VCaP (cell line): Measurements from ENCODE around the gene KRT8.

Experiments used
- H3K27ac ChIP-seq: fragments of 450-650 bp; 2 replicates; pipeline ENCODE4 v1.5.1; 2017
- TF ChIP-seq, protein P1 (sequence below): fragments of 450-650 bp; conservative IDR thresholded peaks from 2 replicates; pipeline ENCODE4 v1.5.1; 2017; ENCODE audit warnings: mild to moderate bottlenecking, moderate library complexity

Gene KRT8

DNA sequence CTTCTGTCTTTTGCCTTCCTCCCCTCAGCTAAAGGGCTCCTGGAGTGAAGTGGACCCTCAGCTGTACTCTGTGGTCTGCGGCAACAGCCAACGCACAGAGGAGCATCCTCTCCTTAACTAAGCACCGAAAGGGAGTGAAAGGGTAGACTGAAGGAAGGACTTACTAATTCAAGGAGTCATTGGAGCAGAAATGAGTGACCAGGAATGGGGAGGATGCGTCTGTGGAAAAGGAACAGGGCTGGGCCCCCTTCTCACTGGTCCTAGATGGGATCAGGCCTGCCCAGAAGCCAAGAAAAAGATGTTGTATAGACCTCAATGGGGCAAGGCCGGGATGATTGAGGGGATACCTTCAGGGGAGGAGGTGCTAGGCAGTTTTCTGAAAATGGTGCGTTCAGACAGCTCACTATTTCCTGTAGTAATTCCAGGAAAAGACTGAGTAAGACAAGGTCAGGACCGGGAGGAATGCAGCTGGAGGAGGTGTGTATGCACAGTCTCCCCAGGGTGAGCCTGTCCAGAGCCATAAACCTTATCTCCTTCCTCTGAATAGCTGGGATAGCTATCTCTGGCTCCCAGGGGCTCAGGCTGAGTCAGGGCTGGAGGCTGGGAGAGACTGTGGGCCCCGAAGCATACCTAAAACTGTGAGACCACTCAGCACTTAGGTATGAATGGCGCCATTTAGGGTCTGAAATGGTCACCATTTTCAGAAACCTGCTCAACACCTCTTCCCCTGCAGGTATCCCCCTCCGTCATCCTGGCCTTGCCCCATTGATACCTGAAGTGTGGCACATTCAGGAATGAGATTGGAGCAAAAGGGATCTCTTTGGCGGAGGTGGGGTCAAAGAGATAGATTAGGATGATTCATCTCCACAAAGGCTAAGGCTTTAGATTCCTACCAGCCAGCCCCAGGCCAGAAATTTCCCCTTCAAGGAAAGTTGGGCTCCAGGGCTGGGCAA, 20.2 kb upstream of the KRT8 start:
- H3K27ac ChIP-seq: peak overlapping the region; percentile 3; the same call in 1 of the 2 replicates
- TF ChIP-seq, protein P1, sequence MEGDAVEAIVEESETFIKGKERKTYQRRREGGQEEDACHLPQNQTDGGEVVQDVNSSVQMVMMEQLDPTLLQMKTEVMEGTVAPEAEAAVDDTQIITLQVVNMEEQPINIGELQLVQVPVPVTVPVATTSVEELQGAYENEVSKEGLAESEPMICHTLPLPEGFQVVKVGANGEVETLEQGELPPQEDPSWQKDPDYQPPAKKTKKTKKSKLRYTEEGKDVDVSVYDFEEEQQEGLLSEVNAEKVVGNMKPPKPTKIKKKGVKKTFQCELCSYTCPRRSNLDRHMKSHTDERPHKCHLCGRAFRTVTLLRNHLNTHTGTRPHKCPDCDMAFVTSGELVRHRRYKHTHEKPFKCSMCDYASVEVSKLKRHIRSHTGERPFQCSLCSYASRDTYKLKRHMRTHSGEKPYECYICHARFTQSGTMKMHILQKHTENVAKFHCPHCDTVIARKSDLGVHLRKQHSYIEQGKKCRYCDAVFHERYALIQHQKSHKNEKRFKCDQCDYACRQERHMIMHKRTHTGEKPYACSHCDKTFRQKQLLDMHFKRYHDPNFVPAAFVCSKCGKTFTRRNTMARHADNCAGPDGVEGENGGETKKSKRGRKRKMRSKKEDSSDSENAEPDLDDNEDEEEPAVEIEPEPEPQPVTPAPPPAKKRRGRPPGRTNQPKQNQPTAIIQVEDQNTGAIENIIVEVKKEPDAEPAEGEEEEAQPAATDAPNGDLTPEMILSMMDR: no peak

DNA sequence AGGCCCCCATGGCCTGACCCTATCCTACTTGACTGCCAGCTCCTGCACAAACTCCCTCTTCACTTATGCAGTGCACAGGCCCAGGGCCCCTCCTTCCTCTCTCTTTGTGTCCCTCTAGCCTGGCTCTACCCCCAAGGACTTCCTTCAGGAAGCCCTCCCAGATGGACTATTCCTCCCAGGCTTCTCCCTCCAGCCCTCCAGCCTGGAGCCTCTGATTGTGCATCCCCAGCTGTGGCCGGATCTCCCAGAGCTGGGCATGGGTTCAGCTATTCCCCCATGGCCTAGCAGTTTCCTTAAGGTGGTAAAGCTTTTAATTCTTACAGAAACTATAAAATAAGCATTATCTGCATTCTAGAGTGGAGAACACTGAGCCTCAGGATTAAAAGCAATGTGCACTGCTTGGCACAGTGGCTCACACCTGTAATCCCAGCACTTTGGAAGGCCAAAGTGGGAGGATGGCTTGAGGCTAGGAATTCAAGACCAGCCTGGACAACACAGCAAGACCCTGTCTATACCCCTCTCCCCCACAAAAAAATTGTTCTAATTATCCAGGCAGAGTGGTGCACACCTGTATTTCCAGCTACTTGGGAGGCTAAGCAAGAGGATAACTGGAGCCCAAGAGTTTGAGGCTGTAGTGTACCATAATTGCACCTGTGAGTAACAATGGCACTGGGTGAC, 16.8 kb upstream of the KRT8 start:
- no peak overlapping the region for H3K27ac ChIP-seq
- TF ChIP-seq, protein P1: no peak

DNA sequence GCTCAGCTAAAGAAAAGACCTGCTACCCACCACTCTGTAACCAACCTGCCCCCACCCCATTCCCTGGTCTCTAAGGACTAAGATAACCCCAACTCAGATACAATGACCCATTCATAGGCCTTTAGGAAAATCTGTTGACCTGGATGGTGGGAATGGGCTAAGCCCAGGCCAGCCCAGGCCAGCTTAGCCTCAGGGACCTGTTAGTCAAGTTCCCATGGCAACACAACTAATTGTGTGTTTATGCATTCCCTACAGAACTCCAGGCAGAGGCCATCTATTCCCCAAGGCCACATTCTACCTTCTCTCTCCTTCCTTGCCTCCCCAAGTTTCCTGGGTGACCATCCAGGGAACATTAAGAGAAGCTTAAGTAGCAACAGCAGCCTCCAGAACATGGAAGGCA, 16.1 kb upstream of the KRT8 start:
- no peak overlapping the region for H3K27ac ChIP-seq
- TF ChIP-seq, protein P1: no peak

DNA sequence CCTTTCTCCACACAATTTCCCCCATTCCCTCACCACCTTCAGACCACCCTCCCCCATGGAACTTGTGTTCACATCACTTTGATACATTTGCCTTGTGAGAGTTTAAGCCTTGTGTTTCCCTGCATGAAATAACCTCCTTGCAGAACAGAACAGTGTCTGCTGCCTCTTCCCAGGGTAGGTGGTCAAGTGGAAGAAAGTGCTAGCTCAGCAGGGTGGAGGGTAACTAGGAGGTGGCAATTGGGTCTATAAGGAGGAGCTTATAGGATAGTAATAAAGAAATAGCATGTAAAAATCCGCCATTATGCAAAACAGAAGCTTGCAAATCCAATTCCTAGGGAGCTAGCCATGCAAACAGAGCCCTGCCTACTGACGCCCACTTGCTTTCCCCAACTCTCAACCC, 13.9 kb upstream of the KRT8 start:
- TF ChIP-seq, protein P1: no peak
- no peak overlapping the region for H3K27ac ChIP-seq

DNA sequence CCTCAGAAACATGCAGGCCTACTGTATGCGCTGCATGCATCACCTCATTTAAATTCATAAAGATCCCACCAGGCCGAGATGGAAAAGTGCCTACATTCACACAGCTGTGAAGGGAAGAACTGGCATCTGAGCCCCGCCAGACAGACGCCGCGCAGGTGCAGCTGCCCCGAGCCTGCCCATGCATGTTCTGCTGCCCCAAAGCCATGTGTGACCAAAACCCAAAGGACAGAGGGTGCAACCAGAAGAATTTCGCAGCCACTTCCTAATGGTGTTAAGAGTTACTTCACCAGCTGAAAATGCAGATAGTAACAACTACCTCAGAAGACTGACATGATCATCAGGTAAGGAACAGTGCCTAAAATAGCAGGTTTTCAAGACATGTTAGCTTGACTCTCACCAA, 13.5 kb upstream of the KRT8 start:
- no peak overlapping the region for H3K27ac ChIP-seq
- TF ChIP-seq, protein P1: no peak

DNA sequence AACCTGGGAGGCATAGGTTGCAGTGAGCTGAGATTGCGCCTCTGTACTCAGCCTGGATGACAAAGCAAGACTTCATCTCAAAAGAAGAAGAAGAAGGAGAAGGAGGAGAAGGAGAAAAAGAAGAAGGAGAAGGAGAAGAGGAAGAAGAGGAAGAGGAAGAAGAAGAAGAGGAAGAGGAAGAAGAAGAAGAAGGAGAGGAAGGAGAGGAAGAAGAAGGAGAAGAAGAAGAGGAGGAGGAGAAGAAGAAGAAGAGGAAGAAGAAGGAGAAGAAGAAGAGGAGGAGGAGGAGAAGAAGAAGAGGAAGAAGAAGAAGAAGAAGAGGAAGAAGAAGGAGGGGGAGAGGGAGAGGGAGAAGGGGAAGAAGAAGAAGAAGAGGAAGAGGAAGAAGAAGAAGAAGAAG, 12.9 kb upstream of the KRT8 start:
- H3K27ac ChIP-seq: no peak overlapping the region
- TF ChIP-seq, protein P1: no peak

DNA sequence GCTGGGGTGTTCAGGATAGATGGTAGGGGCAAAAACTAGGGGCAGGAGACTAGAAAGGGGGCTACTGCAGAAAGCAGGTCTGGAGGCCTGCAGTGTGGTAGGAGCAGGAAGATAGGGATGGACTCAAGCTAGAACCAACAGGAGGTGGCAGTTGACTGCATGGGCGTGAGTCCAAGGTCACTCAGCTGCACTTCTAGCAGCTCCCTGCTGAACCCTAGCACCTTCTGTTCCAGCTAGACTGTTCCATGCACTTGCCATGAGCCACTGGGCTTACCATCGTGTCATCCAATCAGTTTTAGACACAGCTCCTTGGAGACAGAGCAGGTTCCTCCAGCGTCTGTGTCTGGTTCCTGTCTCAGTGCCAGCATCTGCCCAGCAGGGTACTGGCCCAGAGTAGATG, 11.3 kb upstream of the KRT8 start:
- TF ChIP-seq, protein P1: no peak
- peak overlapping the region; percentile 63 for H3K27ac ChIP-seq
